Loucy (cell line): ENCODE measurements around the gene FCRL6.

Source experiments
- H2AFZ ChIP-seq: fragments of 200-600 bp; sonication (generic); 2 replicates; pipeline ENCODE4 v1.6.0; 2016; ENCODE audit warnings: antibody characterized with exemption, mild to moderate bottlenecking, low read length, moderate library complexity
- H3F3A ChIP-seq: fragments of 200-600 bp; 2 replicates; pipeline ENCODE4 v1.6.0; 2016; ENCODE audit warnings: antibody characterized with exemption, low read depth, mild to moderate bottlenecking
- H3K27me3 ChIP-seq: fragments of 200-600 bp; sonication (generic); 2 replicates; pipeline ENCODE4 v1.6.1; 2014; ENCODE audit warnings: low read length, mild to moderate bottlenecking; ENCODE audit not compliant: insufficient read depth, poor library complexity, severe bottlenecking
- H3K36me3 ChIP-seq: fragments of 200-600 bp; sonication (generic); 2 replicates; pipeline ENCODE4 v1.6.1; 2016; ENCODE audit warnings: low read length; ENCODE audit not compliant: insufficient read depth
- H3K4me1 ChIP-seq: fragments of 200-600 bp; sonication (generic); 2 replicates; pipeline ENCODE4 v1.5.1; 2014; ENCODE audit warnings: low read length, mild to moderate bottlenecking; ENCODE audit not compliant: insufficient read depth, poor library complexity, severe bottlenecking
- H3K4me2 ChIP-seq: fragments of 200-600 bp; sonication (generic); 2 replicates; pipeline ENCODE4 v1.6.0; 2014; ENCODE audit warnings: antibody characterized with exemption, low read length, low read depth, mild to moderate bottlenecking; ENCODE audit not compliant: poor library complexity, severe bottlenecking
- H3K4me3 ChIP-seq: fragments of 200-600 bp; sonication (generic); 2 replicates; pipeline ENCODE4 v1.5.1; 2014; ENCODE audit warnings: low read length, mild to moderate bottlenecking, mixed read lengths; ENCODE audit not compliant: poor library complexity, severe bottlenecking
- H3K79me2 ChIP-seq: fragments of 200-600 bp; sonication (generic); 2 replicates; pipeline ENCODE4 v1.6.1; 2014; ENCODE audit warnings: low read length; ENCODE audit not compliant: insufficient read depth
- H3K9ac ChIP-seq: fragments of 200-600 bp; sonication (generic); 2 replicates; pipeline ENCODE4 v1.6.0; 2014; ENCODE audit warnings: mild to moderate bottlenecking, low read depth, low read length, moderate library complexity; ENCODE audit not compliant: poor library complexity, severe bottlenecking
- H3K9me2 ChIP-seq: fragments of 200-600 bp; sonication (generic); replicated peaks from 2 replicates; pipeline ENCODE4 v1.6.1; 2016; ENCODE audit warnings: low read depth, low read length, mixed read lengths
- H3K9me3 ChIP-seq: fragments of 200-600 bp; sonication (generic); 2 replicates; pipeline ENCODE4 v1.6.1; 2014; ENCODE audit warnings: mild to moderate bottlenecking, antibody characterized with exemption, low read length, low read depth; ENCODE audit not compliant: insufficient read depth
- H4K20me1 ChIP-seq: fragments of 200-600 bp; sonication (generic); 2 replicates; pipeline ENCODE4 v1.6.0; 2014; ENCODE audit warnings: antibody characterized with exemption, low read length, mild to moderate bottlenecking; ENCODE audit not compliant: insufficient read depth, poor library complexity, severe bottlenecking
- EZH2phosphoT487 ChIP-seq: fragments of 200-600 bp; IDR thresholded peaks from 2 replicates; pipeline ENCODE4 v1.6.1; 2018; ENCODE audit warnings: antibody characterized with exemption, mild to moderate bottlenecking, moderate library complexity, borderline replicate concordance
- TF ChIP-seq, protein P1 (sequence below): fragments of 200-600 bp; sonication (generic); conservative IDR thresholded peaks from 2 replicates; pipeline ENCODE4 v1.5.1; 2014; ENCODE audit warnings: mild to moderate bottlenecking, antibody characterized with exemption, low read length

The FCRL6 gene

DNA sequence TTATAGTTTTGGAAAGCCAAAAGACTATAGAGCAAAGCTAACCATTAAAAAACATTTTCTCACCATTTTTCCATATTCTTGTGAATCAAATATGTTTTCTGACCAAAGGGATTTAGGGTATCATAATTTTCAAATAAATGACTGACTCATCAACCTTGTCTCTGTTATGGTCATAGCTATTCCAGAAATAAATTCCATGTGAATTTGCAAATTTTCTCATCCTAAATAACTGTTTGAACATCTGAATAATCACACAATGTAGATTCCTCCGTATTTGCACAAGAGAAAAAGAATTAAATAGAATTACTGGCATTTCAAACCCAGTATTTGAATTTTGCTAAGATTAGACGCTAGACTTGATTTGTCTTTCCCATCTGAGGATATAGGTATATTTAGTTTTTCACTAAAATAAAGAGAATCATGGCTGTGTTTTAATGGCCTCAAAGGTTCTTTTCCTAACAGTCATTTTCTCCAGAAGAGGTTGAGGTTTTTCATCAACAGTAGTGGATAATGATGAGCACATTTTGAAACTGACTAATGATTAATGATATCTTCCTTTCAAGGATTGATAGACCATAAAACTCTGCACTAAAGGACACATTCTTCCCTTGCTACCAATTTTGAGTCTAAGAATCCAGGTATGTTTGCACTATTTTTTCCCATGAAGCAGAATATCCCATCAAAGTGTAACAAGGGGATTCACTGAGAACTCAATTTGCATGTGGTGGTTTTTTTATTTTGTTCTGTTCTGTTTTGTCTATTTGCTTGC lies 30.8 kb upstream of the FCRL6 start:
- no peaks in the 10 kb centered on the region for H3K9me2 ChIP-seq
- H3K4me2 ChIP-seq: no peak overlapping the region
- TF ChIP-seq, protein P1, sequence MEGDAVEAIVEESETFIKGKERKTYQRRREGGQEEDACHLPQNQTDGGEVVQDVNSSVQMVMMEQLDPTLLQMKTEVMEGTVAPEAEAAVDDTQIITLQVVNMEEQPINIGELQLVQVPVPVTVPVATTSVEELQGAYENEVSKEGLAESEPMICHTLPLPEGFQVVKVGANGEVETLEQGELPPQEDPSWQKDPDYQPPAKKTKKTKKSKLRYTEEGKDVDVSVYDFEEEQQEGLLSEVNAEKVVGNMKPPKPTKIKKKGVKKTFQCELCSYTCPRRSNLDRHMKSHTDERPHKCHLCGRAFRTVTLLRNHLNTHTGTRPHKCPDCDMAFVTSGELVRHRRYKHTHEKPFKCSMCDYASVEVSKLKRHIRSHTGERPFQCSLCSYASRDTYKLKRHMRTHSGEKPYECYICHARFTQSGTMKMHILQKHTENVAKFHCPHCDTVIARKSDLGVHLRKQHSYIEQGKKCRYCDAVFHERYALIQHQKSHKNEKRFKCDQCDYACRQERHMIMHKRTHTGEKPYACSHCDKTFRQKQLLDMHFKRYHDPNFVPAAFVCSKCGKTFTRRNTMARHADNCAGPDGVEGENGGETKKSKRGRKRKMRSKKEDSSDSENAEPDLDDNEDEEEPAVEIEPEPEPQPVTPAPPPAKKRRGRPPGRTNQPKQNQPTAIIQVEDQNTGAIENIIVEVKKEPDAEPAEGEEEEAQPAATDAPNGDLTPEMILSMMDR: no peak
- TF ChIP-seq EZH2phosphoT487: no peak
- no peaks in the 10 kb centered on the region for H3K36me3 ChIP-seq
- H4K20me1 ChIP-seq: no peaks in the 10 kb centered on the region
- no peak overlapping the region for H3K9ac ChIP-seq
- no peaks in the 10 kb centered on the region for H3K27me3 ChIP-seq
- H3F3A ChIP-seq: no peaks in the 10 kb centered on the region
- H3K79me2 ChIP-seq: no peaks in the 10 kb centered on the region
- no peaks in the 10 kb centered on the region for H3K4me1 ChIP-seq
- no peaks in the 10 kb centered on the region for H3K9me3 ChIP-seq
- no peak overlapping the region for H3K4me3 ChIP-seq
- no peak overlapping the region for H2AFZ ChIP-seq

DNA sequence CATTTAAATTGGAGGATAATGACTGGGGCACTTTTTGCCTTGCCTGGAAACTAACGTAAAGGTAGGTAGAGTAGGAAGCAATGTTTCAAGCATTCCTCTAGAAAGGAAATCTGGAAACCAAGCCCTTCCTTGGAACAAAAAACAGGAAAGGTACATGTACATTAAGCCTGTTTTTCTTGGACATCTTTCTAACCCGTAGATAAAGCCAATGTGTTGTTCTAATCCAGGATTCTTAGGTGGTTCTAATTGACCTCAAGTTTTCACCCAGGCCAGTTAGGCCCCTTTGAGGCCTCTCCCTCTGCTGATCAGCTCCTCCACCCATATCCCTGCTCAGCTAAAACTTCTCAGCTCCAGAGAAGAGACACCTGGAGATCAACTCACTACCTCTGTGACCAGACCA lies 27.7 kb upstream of the FCRL6 start:
- H3K4me3 ChIP-seq: no peak overlapping the region

DNA sequence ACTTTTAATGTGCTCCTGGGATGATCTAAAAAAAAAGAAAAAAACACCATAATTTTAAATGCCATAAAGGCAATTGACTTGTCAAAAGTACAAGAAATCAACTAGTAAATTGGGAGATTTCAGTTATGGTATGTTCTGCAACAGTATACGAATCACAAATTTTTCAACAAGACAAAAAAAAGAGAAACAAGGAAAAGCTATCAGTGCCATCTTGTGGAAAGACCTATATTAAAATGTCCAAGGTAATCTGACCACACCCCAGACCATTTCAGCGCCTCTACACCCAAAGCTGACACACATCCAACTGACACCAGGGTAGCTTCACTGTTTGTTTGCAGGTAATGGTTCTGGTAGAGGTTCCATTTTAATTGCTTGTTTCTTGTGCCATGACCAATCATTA lies 26.4 kb upstream of the FCRL6 start:
- H3K9me3 ChIP-seq: no peaks in the 10 kb centered on the region
- no peaks in the 10 kb centered on the region for H3K27me3 ChIP-seq
- H4K20me1 ChIP-seq: no peaks in the 10 kb centered on the region
- H3K9ac ChIP-seq: no peak overlapping the region
- no peaks in the 10 kb centered on the region for H3K79me2 ChIP-seq
- no peak overlapping the region for H2AFZ ChIP-seq
- H3K4me2 ChIP-seq: no peak overlapping the region
- no peaks in the 10 kb centered on the region for H3K36me3 ChIP-seq
- TF ChIP-seq, protein P1: peak; percentile 54
- TF ChIP-seq EZH2phosphoT487: no peak
- no peaks in the 10 kb centered on the region for H3F3A ChIP-seq
- no peaks in the 10 kb centered on the region for H3K9me2 ChIP-seq
- no peak overlapping the region for H3K4me3 ChIP-seq
- H3K4me1 ChIP-seq: no peaks in the 10 kb centered on the region

More for the DNA sequence above, 27.7 kb upstream of the FCRL6 start:
- Histone ChIP-seq H3K27me3 (no peaks in the 10 kb centered on the region), H3K9ac (no peak overlapping the region), H2AFZ (no peak overlapping the region), H3K79me2 (no peaks in the 10 kb centered on the region), H3K36me3 (no peaks in the 10 kb centered on the region), H3K9me2 (no peaks in the 10 kb centered on the region), H3K4me1 (no peaks in the 10 kb centered on the region), H3K4me2 (no peak overlapping the region), H3K9me3 (no peaks in the 10 kb centered on the region), H4K20me1 (no peaks in the 10 kb centered on the region), H3F3A (no peaks in the 10 kb centered on the region)
- no peak for TF ChIP-seq EZH2phosphoT487
- TF ChIP-seq, protein P1: no peak
